H1 (cell line): ENCODE results near the gene CUL1. TPM values are rescaled to one million over a fixed set of nuclear protein-coding genes. Genes with fewer than 3 reads are reported as not detected.

ENCODE experiments used
- CHD7 ChIP-seq: fragments of 300-600 bp; sonication (generic); IDR thresholded peaks from 2 replicates; pipeline ENCODE4 v1.7.1; 2012; ENCODE audit warnings: low read length, moderate library complexity, mild to moderate bottlenecking, inconsistent platforms; ENCODE audit not compliant: insufficient replicate concordance
- CREB1 ChIP-seq: IDR thresholded peaks from 2 replicates; pipeline ENCODE4 v1.6.1; 2012; ENCODE audit warnings: inconsistent platforms
- CTBP2 ChIP-seq: IDR thresholded peaks from 2 replicates; pipeline ENCODE4 v1.7.0; 2011; ENCODE audit warnings: borderline replicate concordance, mild to moderate bottlenecking, moderate library complexity, mixed read lengths, low read length; ENCODE audit not compliant: insufficient read depth, insufficient read length
- KDM4A ChIP-seq: IDR thresholded peaks from one replicate; pipeline ENCODE4 v1.7.1; 2012; ENCODE audit warnings: low read depth, mild to moderate bottlenecking, moderate library complexity, low read length, inconsistent platforms; ENCODE audit not compliant: severe bottlenecking
- PHF8 ChIP-seq: fragments of 200-600 bp; sonication (generic); conservative IDR thresholded peaks from 2 replicates; pipeline ENCODE4 v1.7.1; 2012; ENCODE audit warnings: low read depth, mild to moderate bottlenecking, inconsistent platforms, low read length, moderate library complexity
- RFX5 ChIP-seq: IDR thresholded peaks from 2 replicates; pipeline ENCODE4 v1.6.1; 2011; ENCODE audit warnings: low read depth, low read length, improper control_type of control experiment, borderline replicate concordance
- SP1 ChIP-seq: IDR thresholded peaks from 2 replicates; pipeline ENCODE4 v1.6.1; 2011; ENCODE audit warnings: low read depth, low read length
- TBP ChIP-seq: IDR thresholded peaks from 2 replicates; pipeline ENCODE4 v1.6.1; 2011; ENCODE audit warnings: low read depth, low read length, improper control_type of control experiment
- polyA plus RNA-seq, 7 experiments: library from polyadenylated mRNA; depleted of rRNA in 3 of 7; stranded (reverse) in 5 of 7; unstranded in 2 of 7; fragments of >200 nt in 5 of 7; fragments of 200-250 nt in 2 of 7; gene quantifications; 1 replicate in 5 of 7; 2 replicates in 1 of 7; 4 replicates in 1 of 7; pipeline versions ENCODE4 v1.2.1 to v1.2.3, GENCODE V29; 2011 to 2013; ENCODE audit warnings: missing spikeins in 2 of 7, mixed read lengths in 2 of 7
- total RNA-seq: library from RNA; stranded (reverse); fragmentation: NEBNext Ultra II Directional; extraction: Animal tissue kit (Norgen Biotek cat#: 25700); gene quantifications from 2 replicates; pipeline ENCODE4 v1.2.1, GENCODE V29; 2021

CUL1 gene
- total and polyA plus RNA-seq, 2 of the 8 experiments (the other 6 are each of a cell fraction or from before 2014, with no cell fraction given): 33.0 to 77.3 TPM

DNA sequence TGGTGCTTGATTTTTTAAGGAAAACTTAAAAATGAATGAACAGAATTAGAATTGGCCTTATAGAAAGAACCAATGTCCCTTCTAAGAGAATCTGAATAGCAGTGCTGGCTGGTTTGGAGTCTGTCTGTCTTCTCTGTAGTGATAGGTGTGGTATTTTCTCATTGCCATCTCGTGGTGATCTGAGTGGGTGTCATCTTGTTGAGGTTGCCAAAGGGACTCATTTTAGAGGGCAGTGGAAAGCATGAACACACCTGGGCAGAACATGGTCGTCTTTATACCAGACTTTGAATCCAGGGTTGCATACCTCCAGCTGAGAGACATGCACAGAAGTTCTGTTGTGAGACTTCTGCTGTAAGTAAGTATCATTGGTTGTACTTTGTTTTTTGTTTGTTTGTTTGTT, 15.8 kb downstream of the CUL1 start (continued):
- TF ChIP-seq CHD7 (no peak), TBP (no peak), PHF8 (no peak), RFX5 (no peak), SP1 (no peak), KDM4A (no peak), CREB1 (no peak), CTBP2 (no peak)
